H1 (cell line): Measurements from ENCODE around the gene GLCE. TPM values are rescaled to one million over a fixed set of nuclear protein-coding genes. Genes with fewer than 3 reads are reported as not detected.

ENCODE experiments used
- EGR1 ChIP-seq: IDR thresholded peaks from 2 replicates; pipeline ENCODE4 v1.6.1; 2011; ENCODE audit warnings: low read depth, low read length, borderline replicate concordance
- EP300 ChIP-seq, 2 experiments: IDR thresholded peaks; 1 replicate in 1 of 2; 2 replicates in 1 of 2; pipeline ENCODE4 v1.6.1; 2011 to 2012; ENCODE audit warnings: low read depth in 2 of 2, low read length in 2 of 2, mild to moderate bottlenecking in 2 of 2, borderline replicate concordance in 1 of 2, inconsistent platforms in 1 of 2, moderate library complexity in 1 of 2
- HDAC6 ChIP-seq: IDR thresholded peaks from one replicate; pipeline ENCODE4 v1.7.1; 2012; ENCODE audit warnings: low read depth, mild to moderate bottlenecking, inconsistent platforms, low read length, moderate library complexity
- JUND ChIP-seq: IDR thresholded peaks from 2 replicates; pipeline ENCODE4 v1.6.1; 2011; ENCODE audit warnings: mild to moderate bottlenecking, improper control_type of control experiment, low read length
- KDM5A ChIP-seq: fragments of 200-600 bp; IDR thresholded peaks from 2 replicates; pipeline ENCODE4 v1.7.1; 2012; ENCODE audit warnings: mild to moderate bottlenecking, low read length, inconsistent platforms, mixed read lengths
- RFX5 ChIP-seq: IDR thresholded peaks from 2 replicates; pipeline ENCODE4 v1.6.1; 2011; ENCODE audit warnings: low read depth, low read length, improper control_type of control experiment, borderline replicate concordance
- RXRA ChIP-seq: IDR thresholded peaks from 2 replicates; pipeline ENCODE4 v1.6.1; 2011; ENCODE audit warnings: low read depth, mild to moderate bottlenecking, low read length, moderate library complexity; ENCODE audit not compliant: insufficient read depth
- SP1 ChIP-seq: IDR thresholded peaks from 2 replicates; pipeline ENCODE4 v1.6.1; 2011; ENCODE audit warnings: low read depth, low read length
- SUZ12 ChIP-seq: fragments of 200-600 bp; sonication (generic); IDR thresholded peaks from 2 replicates; pipeline ENCODE4 v1.6.1; 2012; ENCODE audit warnings: mild to moderate bottlenecking, inconsistent platforms, low read length, moderate library complexity, mixed read lengths
- TAF7 ChIP-seq: optimal IDR thresholded peaks from 2 replicates; pipeline ENCODE3; 2011; ENCODE audit warnings: low read depth, mild to moderate bottlenecking, inconsistent platforms, low read length, moderate library complexity, borderline replicate concordance
- polyA plus RNA-seq, 7 experiments: library from polyadenylated mRNA; depleted of rRNA in 3 of 7; stranded (reverse) in 5 of 7; unstranded in 2 of 7; fragments of >200 nt in 5 of 7; fragments of 200-250 nt in 2 of 7; gene quantifications; 1 replicate in 5 of 7; 2 replicates in 1 of 7; 4 replicates in 1 of 7; pipeline versions ENCODE4 v1.2.1 to v1.2.3, GENCODE V29; 2011 to 2013; ENCODE audit warnings: missing spikeins in 2 of 7, mixed read lengths in 2 of 7
- total RNA-seq: library from RNA; stranded (reverse); fragmentation: NEBNext Ultra II Directional; extraction: Animal tissue kit (Norgen Biotek cat#: 25700); gene quantifications from 2 replicates; pipeline ENCODE4 v1.2.1, GENCODE V29; 2021
- TF ChIP-seq, protein P1 (sequence below): IDR thresholded peaks from 2 replicates; pipeline ENCODE4 v1.6.1; 2012; ENCODE audit warnings: inconsistent platforms

The GLCE gene
- total and polyA plus RNA-seq, 2 of the 8 experiments (the other 6 are each of a cell fraction or from before 2014, with no cell fraction given), result 17.1 to 22.7 TPM

GRCh38 chr15:69172847-69173246 is 12.4 kb downstream of the GLCE start (continued):
- TF ChIP-seq, protein P1, sequence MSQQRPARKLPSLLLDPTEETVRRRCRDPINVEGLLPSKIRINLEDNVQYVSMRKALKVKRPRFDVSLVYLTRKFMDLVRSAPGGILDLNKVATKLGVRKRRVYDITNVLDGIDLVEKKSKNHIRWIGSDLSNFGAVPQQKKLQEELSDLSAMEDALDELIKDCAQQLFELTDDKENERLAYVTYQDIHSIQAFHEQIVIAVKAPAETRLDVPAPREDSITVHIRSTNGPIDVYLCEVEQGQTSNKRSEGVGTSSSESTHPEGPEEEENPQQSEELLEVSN, result no peak
- TF ChIP-seq RXRA (no peak), RFX5 (no peak), EGR1 (no peak), TAF7 (no peak), SP1 (no peak), EP300 (IDR thresholded peaks at IDR 0.05; ENCODE audit: borderline replicate concordance in 1 of 2, low read depth in 2 of 2, low read length in 2 of 2) (no peak), SUZ12 (no peak), JUND (no peak), KDM5A (no peak), HDAC6 (no peak)
